HepG2 (cell line): Measurements from ENCODE around the gene ABCA2. TPM values are rescaled to one million over a fixed set of nuclear protein-coding genes. Genes with fewer than 3 reads are reported as not detected.
A peak's percentile ranks its signal among the peaks of the same experiment; 100 is the strongest.

Source experiments
- HOXD1 ChIP-seq: sonication (generic); formaldehyde crosslinking; IDR thresholded peaks from 2 replicates; pipeline ENCODE4 v1.5.0; 2020; ENCODE audit warnings: missing genetic modification reagents
- KLF12 ChIP-seq: sonication (generic); formaldehyde crosslinking; IDR thresholded peaks from 2 replicates; pipeline ENCODE4 v1.4.0; 2020; ENCODE audit warnings: missing genetic modification reagents, borderline replicate concordance
- MAFF ChIP-seq: IDR thresholded peaks from 2 replicates; pipeline ENCODE4 v1.6.1; 2011; ENCODE audit warnings: low read depth, low read length, improper control_type of control experiment
- MEIS1 ChIP-seq: sonication (generic); formaldehyde crosslinking; IDR thresholded peaks from 2 replicates; pipeline ENCODE4 v1.9.0; 2021; ENCODE audit warnings: mild to moderate bottlenecking, missing genetic modification reagents, moderate library complexity, borderline replicate concordance
- NFKBIZ ChIP-seq: IDR thresholded peaks from 2 replicates; pipeline ENCODE4 v1.6.1; 2018; ENCODE audit warnings: missing genetic modification reagents, missing compliant biosample characterization
- NFYB ChIP-seq: sonication (generic); formaldehyde crosslinking; IDR thresholded peaks from 2 replicates; pipeline ENCODE4 v1.4.0; 2020; ENCODE audit warnings: missing genetic modification reagents
- PTBP1 ChIP-seq: fragments of 200-400 bp; formaldehyde crosslinking; IDR thresholded peaks from 2 replicates; pipeline ENCODE4 v1.6.1; 2018; ENCODE audit warnings: low read length, low read depth; ENCODE audit not compliant: poor library complexity, severe bottlenecking
- RCOR2 ChIP-seq: IDR thresholded peaks from 2 replicates; pipeline ENCODE4 v1.6.1; 2016; ENCODE audit warnings: missing biosample characterization, missing genetic modification reagents
- REPIN1 ChIP-seq: sonication (generic); formaldehyde crosslinking; IDR thresholded peaks from 2 replicates; pipeline ENCODE4 v1.8.0; 2022; ENCODE audit warnings: missing genetic modification reagents, low read depth, mild to moderate bottlenecking, borderline replicate concordance
- SMC3 ChIP-seq: IDR thresholded peaks from 2 replicates; pipeline ENCODE4 v1.6.1; 2011; ENCODE audit warnings: low read length, improper control_type of control experiment
- SOX6 ChIP-seq, 2 experiments: fragments of 450-650 bp in 1 of 2; sonication (generic) in 1 of 2; formaldehyde crosslinking in 1 of 2; IDR thresholded peaks; 2 replicates each; pipeline versions ENCODE4 v1.4.0 to v1.6.1; 2017 to 2020; ENCODE audit warnings: antibody characterized with exemption in 1 of 2, mild to moderate bottlenecking in 1 of 2, missing genetic modification reagents in 1 of 2
- SRSF4 ChIP-seq: fragments of 200-400 bp; formaldehyde crosslinking; IDR thresholded peaks from one replicate; pipeline ENCODE4 v1.6.1; 2018; ENCODE audit warnings: mild to moderate bottlenecking, low read depth, low read length, moderate library complexity; ENCODE audit not compliant: poor library complexity, severe bottlenecking
- TCF7 ChIP-seq: sonication (generic); IDR thresholded peaks from 2 replicates; pipeline ENCODE4 v1.6.1; 2016; ENCODE audit warnings: antibody characterized with exemption, low read depth
- ZBTB2 ChIP-seq: sonication (generic); formaldehyde crosslinking; IDR thresholded peaks from 2 replicates; pipeline ENCODE4 v1.8.0; 2022; ENCODE audit warnings: low read depth, missing genetic modification reagents
- ZNF10 ChIP-seq: sonication (generic); formaldehyde crosslinking; IDR thresholded peaks from 2 replicates; pipeline ENCODE4 v1.4.0; 2020; ENCODE audit warnings: mild to moderate bottlenecking, low read depth, missing genetic modification reagents, borderline replicate concordance
- ZNF136 ChIP-seq: sonication (generic); formaldehyde crosslinking; IDR thresholded peaks from 2 replicates; pipeline ENCODE4 v1.8.1; 2022; ENCODE audit warnings: low read depth, mild to moderate bottlenecking, moderate library complexity, missing genetic modification reagents
- ZNF224 ChIP-seq: sonication (generic); formaldehyde crosslinking; IDR thresholded peaks from 2 replicates; pipeline ENCODE4 v1.5.0; 2020; ENCODE audit warnings: mild to moderate bottlenecking, missing genetic modification reagents
- ZNF280D ChIP-seq: sonication (generic); formaldehyde crosslinking; IDR thresholded peaks from 2 replicates; pipeline ENCODE4 v1.5.1; 2020; ENCODE audit warnings: mild to moderate bottlenecking, missing genetic modification reagents
- ZNF589 ChIP-seq: sonication (generic); formaldehyde crosslinking; conservative IDR thresholded peaks from 2 replicates; pipeline ENCODE4 v1.8.0; 2022; ENCODE audit warnings: mild to moderate bottlenecking, moderate library complexity, missing genetic modification reagents
- ZNF629 ChIP-seq: sonication (generic); formaldehyde crosslinking; conservative IDR thresholded peaks from 2 replicates; pipeline ENCODE4 v1.5.0; 2020; ENCODE audit warnings: missing genetic modification reagents
- polyA plus RNA-seq, 8 experiments: library from polyadenylated mRNA; depleted of rRNA in 3 of 8; stranded (reverse) in 7 of 8; unstranded in 1 of 8; fragments of >200 nt; fragmentation: Illumina TruSeq in 4 of 8; extraction: Trizol in 4 of 8; gene quantifications; 2 replicates each; pipeline versions ENCODE4 v1.2.1 to v1.2.3, GENCODE V29; 2011 to 2016; ENCODE audit warnings: low read depth in 4 of 8, missing spikeins in 1 of 8, mixed read lengths in 1 of 8; ENCODE audit not compliant: insufficient read depth in 1 of 8
- total RNA-seq, 5 experiments: library from RNA; depleted of rRNA; stranded (reverse); fragments of >200 nt; fragmentation: Illumina TruSeq; extraction: Trizol; gene quantifications; 2 replicates each; pipeline ENCODE4 v1.2.3, GENCODE V29; 2016; ENCODE audit warnings: low read depth in 1 of 5
- TF ChIP-seq, protein P1 (sequence below): sonication (generic); formaldehyde crosslinking; IDR thresholded peaks from 2 replicates; pipeline ENCODE4 v1.8.1; 2022; ENCODE audit warnings: low read depth, mild to moderate bottlenecking, missing genetic modification reagents

The ABCA2 gene
- total and polyA plus RNA-seq, 2 of the 13 experiments (the other 11 are each of a cell fraction or from before 2014, with no cell fraction given), result 2.9 to 19.2 TPM

GRCh38 chr9:137064027-137064879 is 36.2 kb upstream of the ABCA2 start (continued):
- TF ChIP-seq ZBTB2 (CRISPR knock-in tag) (no peak), SRSF4 (no peak), ZNF136 (CRISPR knock-in tag) (no peak), SMC3 (peak; percentile 49; the same call in 1 of the 2 replicates), PTBP1 (no peak), ZNF280D (CRISPR knock-in tag) (no peak), ZNF10 (CRISPR knock-in tag) (no peak), NFKBIZ (CRISPR knock-in tag) (no peak), MAFF (no peak), RCOR2 (CRISPR knock-in tag) (no peak), ZNF589 (no peak), NFYB (CRISPR knock-in tag) (no peak), MEIS1 (CRISPR knock-in tag) (no peak), TCF7 (no peak), REPIN1 (CRISPR knock-in tag) (no peak; the same call in 1 of the 2 replicates), SOX6 (IDR thresholded peaks at IDR 0.05) (no peak), SOX6 (CRISPR knock-in tag; IDR thresholded peaks at IDR 0.05) (no peak), ZNF629 (CRISPR knock-in tag) (no peak), ZNF224 (CRISPR knock-in tag) (no peak), KLF12 (no peak), HOXD1 (CRISPR knock-in tag) (no peak)
- TF ChIP-seq, protein P1, sequence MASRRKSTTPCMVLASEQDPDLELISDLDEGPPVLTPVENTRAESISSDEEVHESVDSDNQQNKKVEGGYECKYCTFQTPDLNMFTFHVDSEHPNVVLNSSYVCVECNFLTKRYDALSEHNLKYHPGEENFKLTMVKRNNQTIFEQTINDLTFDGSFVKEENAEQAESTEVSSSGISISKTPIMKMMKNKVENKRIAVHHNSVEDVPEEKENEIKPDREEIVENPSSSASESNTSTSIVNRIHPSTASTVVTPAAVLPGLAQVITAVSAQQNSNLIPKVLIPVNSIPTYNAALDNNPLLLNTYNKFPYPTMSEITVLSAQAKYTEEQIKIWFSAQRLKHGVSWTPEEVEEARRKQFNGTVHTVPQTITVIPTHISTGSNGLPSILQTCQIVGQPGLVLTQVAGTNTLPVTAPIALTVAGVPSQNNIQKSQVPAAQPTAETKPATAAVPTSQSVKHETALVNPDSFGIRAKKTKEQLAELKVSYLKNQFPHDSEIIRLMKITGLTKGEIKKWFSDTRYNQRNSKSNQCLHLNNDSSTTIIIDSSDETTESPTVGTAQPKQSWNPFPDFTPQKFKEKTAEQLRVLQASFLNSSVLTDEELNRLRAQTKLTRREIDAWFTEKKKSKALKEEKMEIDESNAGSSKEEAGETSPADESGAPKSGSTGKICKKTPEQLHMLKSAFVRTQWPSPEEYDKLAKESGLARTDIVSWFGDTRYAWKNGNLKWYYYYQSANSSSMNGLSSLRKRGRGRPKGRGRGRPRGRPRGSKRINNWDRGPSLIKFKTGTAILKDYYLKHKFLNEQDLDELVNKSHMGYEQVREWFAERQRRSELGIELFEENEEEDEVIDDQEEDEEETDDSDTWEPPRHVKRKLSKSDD (CRISPR knock-in tag), result no peak
